AG09309 (cell line): ENCODE data around the gene ZNF202.

Experiments used
- DNase-seq: peaks from one replicate; pipeline ENCODE4 v3.0.0-alpha.2; 2010; ENCODE audit warnings: low read depth
- H3K4me3 ChIP-seq: 2 replicates; pipeline ENCODE4 v1.5.1; 2011; ENCODE audit warnings: mild to moderate bottlenecking, low read depth, low read length, moderate library complexity; ENCODE audit not compliant: control insufficient read depth
- TF ChIP-seq, protein P1 (sequence below): IDR thresholded peaks from 2 replicates; pipeline ENCODE4 v1.5.1; 2011; ENCODE audit warnings: mild to moderate bottlenecking, low read depth, low read length, inconsistent platforms; ENCODE audit not compliant: insufficient read depth, control insufficient read depth; ENCODE audit errors: missing control alignments

ZNF202 gene

DNA sequence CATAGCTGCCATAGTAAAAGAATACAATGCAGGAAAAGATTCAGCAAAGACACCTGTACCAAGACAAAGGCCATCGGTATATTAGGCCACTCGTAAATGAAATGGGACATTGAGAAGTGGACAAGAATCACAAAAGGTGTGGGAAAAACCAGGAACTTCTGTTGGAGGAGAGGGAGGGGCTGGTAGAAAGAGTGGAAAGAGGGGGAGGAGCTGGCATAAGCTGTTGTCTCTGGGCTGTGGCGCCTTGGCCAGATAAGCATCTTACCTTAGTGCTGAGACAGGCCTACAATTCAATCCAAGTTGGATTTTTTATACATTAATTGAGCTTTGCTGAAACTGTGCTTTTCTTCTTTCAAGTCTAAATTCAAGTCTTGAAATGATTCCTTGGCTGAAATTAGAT, 37.1 kb downstream of the ZNF202 start:
- TF ChIP-seq, protein P1, sequence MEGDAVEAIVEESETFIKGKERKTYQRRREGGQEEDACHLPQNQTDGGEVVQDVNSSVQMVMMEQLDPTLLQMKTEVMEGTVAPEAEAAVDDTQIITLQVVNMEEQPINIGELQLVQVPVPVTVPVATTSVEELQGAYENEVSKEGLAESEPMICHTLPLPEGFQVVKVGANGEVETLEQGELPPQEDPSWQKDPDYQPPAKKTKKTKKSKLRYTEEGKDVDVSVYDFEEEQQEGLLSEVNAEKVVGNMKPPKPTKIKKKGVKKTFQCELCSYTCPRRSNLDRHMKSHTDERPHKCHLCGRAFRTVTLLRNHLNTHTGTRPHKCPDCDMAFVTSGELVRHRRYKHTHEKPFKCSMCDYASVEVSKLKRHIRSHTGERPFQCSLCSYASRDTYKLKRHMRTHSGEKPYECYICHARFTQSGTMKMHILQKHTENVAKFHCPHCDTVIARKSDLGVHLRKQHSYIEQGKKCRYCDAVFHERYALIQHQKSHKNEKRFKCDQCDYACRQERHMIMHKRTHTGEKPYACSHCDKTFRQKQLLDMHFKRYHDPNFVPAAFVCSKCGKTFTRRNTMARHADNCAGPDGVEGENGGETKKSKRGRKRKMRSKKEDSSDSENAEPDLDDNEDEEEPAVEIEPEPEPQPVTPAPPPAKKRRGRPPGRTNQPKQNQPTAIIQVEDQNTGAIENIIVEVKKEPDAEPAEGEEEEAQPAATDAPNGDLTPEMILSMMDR: no peak
- H3K4me3 ChIP-seq: no peak overlapping the region
- no peak for DNase-seq

DNA sequence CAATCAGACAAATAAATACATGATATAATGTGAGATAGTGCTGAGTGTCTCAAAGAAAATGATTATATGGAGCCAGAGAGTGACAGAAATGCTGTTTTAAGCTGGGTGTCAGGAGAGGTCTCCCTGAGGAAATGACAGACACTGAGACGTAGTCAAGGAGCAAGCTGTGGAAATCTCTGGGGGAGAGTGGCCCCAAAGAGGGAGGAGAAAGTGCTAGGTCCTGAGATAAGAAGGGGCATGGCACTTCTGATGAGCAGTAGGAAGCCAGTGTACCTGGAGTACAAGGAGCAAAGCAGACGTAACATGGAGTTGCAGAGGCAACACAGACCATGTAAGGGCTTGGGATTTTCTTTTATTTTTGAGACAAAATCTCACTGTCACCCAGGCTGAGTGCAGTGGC, 38.8 kb downstream of the ZNF202 start:
- DNase-seq: no peak
- H3K4me3 ChIP-seq: no peak overlapping the region

DNA sequence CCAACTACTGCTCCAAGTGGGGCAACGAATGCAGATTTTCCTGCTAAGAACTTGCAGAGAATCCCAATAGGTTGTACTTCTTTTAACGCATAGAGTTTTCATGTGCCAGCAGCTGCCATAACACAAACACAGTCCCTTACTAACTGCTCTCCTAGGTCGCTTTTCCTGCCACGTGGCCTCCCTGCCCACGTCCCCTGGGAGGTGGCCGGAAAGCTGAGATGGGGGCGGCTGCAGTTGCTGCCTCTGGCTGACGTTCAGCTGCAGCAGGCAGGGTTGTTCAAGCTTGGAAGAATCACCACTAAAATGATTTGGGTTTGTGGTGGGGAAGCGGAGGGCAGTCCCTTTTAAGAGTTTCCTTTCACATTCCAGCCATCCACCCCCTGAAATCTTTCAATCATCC, 39.3 kb downstream of the ZNF202 start:
- TF ChIP-seq, protein P1: no peak
- no peak overlapping the region for H3K4me3 ChIP-seq
- no peak for DNase-seq

More for the DNA sequence above, 38.8 kb downstream of the ZNF202 start:
- TF ChIP-seq, protein P1: no peak

DNA sequence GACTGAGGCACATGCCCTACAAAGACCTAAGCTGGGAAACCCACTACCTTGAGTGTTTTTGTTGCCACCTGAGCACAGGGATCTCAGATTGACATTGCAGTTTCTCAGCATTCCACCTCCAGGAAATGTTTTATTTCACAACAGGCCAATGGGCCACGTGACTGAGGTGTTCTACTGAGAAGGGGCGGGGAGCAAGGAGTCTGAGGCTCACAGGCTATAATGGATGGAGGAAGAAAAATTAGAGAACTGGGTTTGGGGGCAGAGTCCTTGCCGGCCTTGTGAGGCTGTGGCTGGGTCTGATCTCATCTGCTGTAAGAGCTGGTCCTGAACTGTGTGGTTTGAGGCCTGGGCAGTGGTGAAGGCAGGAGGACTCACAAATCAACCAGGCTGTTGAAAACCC, 40.7 kb downstream of the ZNF202 start:
- no peak overlapping the region for H3K4me3 ChIP-seq
- TF ChIP-seq, protein P1: no peak
- DNase-seq: no peak

DNA sequence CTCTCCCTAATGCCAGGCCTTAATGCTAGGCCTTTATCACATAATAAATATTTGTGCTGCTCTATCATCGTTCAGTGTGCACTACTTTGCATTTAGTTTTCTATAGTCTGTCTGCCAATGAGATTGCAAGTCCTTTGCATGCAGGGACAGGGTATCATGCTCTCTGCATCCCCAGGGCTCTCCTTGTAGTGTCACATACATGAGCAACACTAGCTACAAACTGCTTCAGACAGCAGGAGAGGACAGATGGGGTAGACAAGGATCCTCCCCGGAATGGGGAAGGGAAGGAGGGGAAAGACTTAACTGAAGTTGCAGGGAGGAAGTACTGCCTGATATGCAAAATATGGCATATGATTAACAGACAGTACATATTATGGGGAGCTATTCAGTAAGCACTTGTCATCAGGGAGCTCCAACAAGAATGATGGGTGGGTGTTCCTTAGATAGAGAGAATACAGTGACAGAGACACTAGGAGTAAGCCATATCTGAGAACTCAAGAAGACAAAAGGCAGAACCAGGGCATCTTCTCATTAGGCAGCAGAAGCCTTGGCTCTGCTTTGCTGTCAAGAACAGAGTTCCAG, 42.8 kb downstream of the ZNF202 start:
- TF ChIP-seq, protein P1: no peak
- no peak overlapping the region for H3K4me3 ChIP-seq
- no peak for DNase-seq

DNA sequence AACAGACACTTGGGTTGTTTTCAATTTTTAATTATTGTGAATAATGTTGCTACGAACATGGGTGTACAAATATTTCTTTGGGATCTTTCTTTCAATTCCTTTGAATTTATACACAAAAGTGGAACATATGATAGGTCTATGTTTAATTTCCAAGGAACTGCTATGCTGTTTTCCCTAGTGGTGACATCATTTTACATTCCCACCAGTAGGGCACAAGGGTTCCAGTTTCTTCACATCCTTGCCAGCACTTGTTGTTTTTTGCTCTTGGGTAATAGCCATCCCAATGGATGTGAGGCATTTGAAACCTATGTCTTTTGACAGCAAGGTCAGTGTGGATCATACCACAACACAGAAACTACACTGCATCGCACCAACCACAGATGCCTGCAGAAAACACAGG, 45.3 kb downstream of the ZNF202 start:
- no peak for DNase-seq
- no peak overlapping the region for H3K4me3 ChIP-seq
- TF ChIP-seq, protein P1: no peak

DNA sequence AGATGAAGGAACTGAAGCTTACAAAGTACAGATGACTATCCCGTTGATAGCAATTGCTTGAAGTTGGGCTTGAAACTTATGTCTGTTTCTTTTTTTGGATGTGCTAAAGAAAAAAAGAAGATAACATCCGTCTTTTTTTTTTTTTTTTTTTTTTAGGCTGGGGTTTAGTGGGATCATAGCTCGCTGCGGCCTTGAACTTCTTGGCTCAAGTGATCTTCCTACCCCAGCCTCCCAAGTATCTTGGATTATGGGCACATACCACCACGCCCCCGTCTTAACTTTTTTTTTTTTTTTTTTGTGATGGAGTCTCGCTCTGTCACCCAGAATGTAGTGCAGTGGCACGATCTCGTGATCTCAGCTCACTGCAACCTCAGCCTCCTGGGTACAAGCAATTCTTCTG, 46.2 kb downstream of the ZNF202 start:
- DNase-seq: no peak
- no peak overlapping the region for H3K4me3 ChIP-seq
- TF ChIP-seq, protein P1: no peak
